Mesodermal cell (in vitro differentiated cells): ENCODE results near the gene MAPK8IP2.

Experiments
- H3K27ac ChIP-seq: 2 replicates; pipeline ENCODE4 v1.7.0; 2013; ENCODE audit warnings: mild to moderate bottlenecking, low read depth, low read length, moderate library complexity; ENCODE audit not compliant: severe bottlenecking
- H3K36me3 ChIP-seq: 2 replicates; pipeline ENCODE4 v1.7.1; 2013; ENCODE audit warnings: mild to moderate bottlenecking, low read length, moderate library complexity; ENCODE audit not compliant: control insufficient read depth, insufficient read depth
- H3K4me1 ChIP-seq: one replicate; pipeline ENCODE4 v1.7.1; 2013; ENCODE audit warnings: mild to moderate bottlenecking, low read length; ENCODE audit not compliant: insufficient read depth, control insufficient read depth, poor library complexity, severe bottlenecking
- H3K4me3 ChIP-seq: 2 replicates; pipeline ENCODE4 v1.7.0; 2013; ENCODE audit warnings: low read length, control low read depth, mild to moderate bottlenecking; ENCODE audit not compliant: insufficient read depth, poor library complexity, severe bottlenecking; ENCODE audit errors: extremely low read depth
- H3K9me3 ChIP-seq: 2 replicates; pipeline ENCODE4 v1.7.1; 2013; ENCODE audit warnings: mild to moderate bottlenecking, low read length, moderate library complexity; ENCODE audit not compliant: control insufficient read depth
- WGBS, 2 experiments: methylation state at CpG; one replicate each; pipeline ENCODE4 v1.1.5; 2013; ENCODE audit warnings: missing lambda C conversion rate in 2 of 2; ENCODE audit not compliant: insufficient coverage in 2 of 2; 5-methylcytosine and 5-hydroxymethylcytosine counted together

Gene MAPK8IP2

GRCh38 chr22:50567721-50568252 is 32.8 kb upstream of the MAPK8IP2 start:
- Histone ChIP-seq H3K4me3 (no peak overlapping the region), H3K36me3 (peaks cover 43% of the 10 kb centered on the region), H3K27ac (no peak overlapping the region), H3K9me3 (no peaks in the 10 kb centered on the region), H3K4me1 (no peaks in the 10 kb centered on the region)
- WGBS, 2 experiments = 94 to 95% methylated on average over 5 to 7 of the region's 7 CpGs

- WGBS, 2 experiments = 94 to 97% methylated on average over 7 of the region's 7 CpGs
- no peak overlapping the region for H3K27ac ChIP-seq
- H3K36me3 ChIP-seq = peaks cover 44% of the 10 kb centered on the region
- no peaks in the 10 kb centered on the region for H3K9me3 ChIP-seq
- H3K4me1 ChIP-seq = no peaks in the 10 kb centered on the region
- H3K4me3 ChIP-seq = no peak overlapping the region
These were observed 32.0 kb upstream of the MAPK8IP2 start for GRCh38 chr22:50568626-50569025.

- WGBS, 2 experiments = 96 to 99% methylated on average over 4 to 7 of the region's 8 CpGs
- no peak overlapping the region for H3K27ac ChIP-seq
- no peaks in the 10 kb centered on the region for H3K9me3 ChIP-seq
- H3K4me3 ChIP-seq = no peak overlapping the region
- no peaks in the 10 kb centered on the region for H3K4me1 ChIP-seq
- peaks cover 47% of the 10 kb centered on the region for H3K36me3 ChIP-seq
These were observed 31.5 kb upstream of the MAPK8IP2 start for GRCh38 chr22:50569041-50569459.

- WGBS, 2 experiments = 96 to 97% methylated on average over 12 to 13 of the region's 13 CpGs
- Histone ChIP-seq H3K36me3 (peaks cover 49% of the 10 kb centered on the region), H3K27ac (no peak overlapping the region), H3K4me3 (no peak overlapping the region), H3K9me3 (no peaks in the 10 kb centered on the region), H3K4me1 (no peaks in the 10 kb centered on the region)
These were observed 30.6 kb upstream of the MAPK8IP2 start for GRCh38 chr22:50569896-50570535.

GRCh38 chr22:50570861-50571260 is 29.7 kb upstream of the MAPK8IP2 start:
- no peaks in the 10 kb centered on the region for H3K9me3 ChIP-seq
- peaks cover 53% of the 10 kb centered on the region for H3K36me3 ChIP-seq
- 92 to 94% methylated on average over 11 to 12 of the region's 12 CpGs for WGBS, 2 experiments
- no peak overlapping the region for H3K4me3 ChIP-seq
- H3K27ac ChIP-seq = no peak overlapping the region
- no peaks in the 10 kb centered on the region for H3K4me1 ChIP-seq

- Histone ChIP-seq H3K4me3 (no peak overlapping the region), H3K9me3 (no peaks in the 10 kb centered on the region), H3K27ac (no peak overlapping the region), H3K36me3 (peaks cover 58% of the 10 kb centered on the region), H3K4me1 (no peaks in the 10 kb centered on the region)
- 92 to 94% methylated on average over 21 to 22 of the region's 26 CpGs for WGBS, 2 experiments
These were observed 29.1 kb upstream of the MAPK8IP2 start for GRCh38 chr22:50571264-50572175.

- 99 to 100% methylated on average over 6 to 8 of the region's 11 CpGs for WGBS, 2 experiments
- no peak overlapping the region for H3K4me3 ChIP-seq
- peaks cover 58% of the 10 kb centered on the region for H3K36me3 ChIP-seq
- H3K9me3 ChIP-seq = no peaks in the 10 kb centered on the region
- H3K4me1 ChIP-seq = no peaks in the 10 kb centered on the region
- no peak overlapping the region for H3K27ac ChIP-seq
These were observed 27.6 kb upstream of the MAPK8IP2 start for GRCh38 chr22:50572965-50573364.

GRCh38 chr22:50573491-50574382 is 26.9 kb upstream of the MAPK8IP2 start:
- H3K4me1 ChIP-seq = no peaks in the 10 kb centered on the region
- peaks cover 61% of the 10 kb centered on the region for H3K36me3 ChIP-seq
- H3K4me3 ChIP-seq = no peak overlapping the region
- WGBS, 2 experiments = 94 to 98% methylated on average over 20 to 24 of the region's 26 CpGs
- H3K27ac ChIP-seq = no peak overlapping the region
- H3K9me3 ChIP-seq = no peaks in the 10 kb centered on the region

GRCh38 chr22:50574383-50574755 is 26.2 kb upstream of the MAPK8IP2 start:
- H3K4me3 ChIP-seq = no peak overlapping the region
- no peak overlapping the region for H3K27ac ChIP-seq
- no peaks in the 10 kb centered on the region for H3K9me3 ChIP-seq
- 96 to 100% methylated on average over 10 to 11 of the region's 11 CpGs for WGBS, 2 experiments
- no peaks in the 10 kb centered on the region for H3K4me1 ChIP-seq
- peaks cover 62% of the 10 kb centered on the region for H3K36me3 ChIP-seq

- 94 to 97% methylated on average over 7 to 8 of the region's 8 CpGs for WGBS, 2 experiments
- Histone ChIP-seq H3K4me3 (no peak overlapping the region), H3K9me3 (no peaks in the 10 kb centered on the region), H3K36me3 (peaks cover 63% of the 10 kb centered on the region), H3K27ac (no peak overlapping the region), H3K4me1 (no peaks in the 10 kb centered on the region)
These were observed 25.1 kb upstream of the MAPK8IP2 start for GRCh38 chr22:50575426-50575941.
